ENCODE results near the gene PRKAR2A. TPM values are rescaled to one million over a fixed set of nuclear protein-coding genes. Genes with fewer than 3 reads are reported as not detected.
A peak's percentile ranks its signal among the peaks of the same experiment; 100 is the strongest.

Gene PRKAR2A
- total RNA-seq, 1 experiment from 2014 or later = 85.4 TPM

DNA sequence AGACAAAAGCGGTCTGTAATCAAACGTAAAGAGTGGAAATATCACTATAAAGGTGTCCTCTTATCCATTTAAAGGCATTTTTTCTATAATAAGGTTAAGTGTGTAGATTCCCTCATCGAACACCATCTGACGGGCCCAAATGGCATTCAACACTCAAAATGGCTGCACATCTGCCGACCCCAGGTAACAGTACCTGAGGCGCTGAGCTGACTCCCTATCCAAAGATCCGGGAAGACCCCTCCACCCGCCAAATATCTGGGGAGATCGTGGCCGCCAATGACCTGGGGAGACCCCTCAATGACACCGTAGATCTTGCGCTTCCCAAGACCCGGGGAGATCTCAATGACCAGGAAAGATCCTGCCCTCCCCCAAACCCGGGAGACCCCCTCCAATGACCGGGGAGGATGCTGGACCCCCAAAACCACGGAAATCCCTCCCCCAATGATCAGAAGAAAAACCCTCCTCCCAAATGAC, 131.1 kb downstream of the PRKAR2A start:
- peak overlapping the region; percentile 99 for H3K4me3 ChIP-seq (ENCODE audit: low read depth in 2 of 2, low read length in 2 of 2)
- in situ Hi-C loops (cut with HindIII; ENCODE audit: low pct_unique_long_range_greater_than_20kb, low sequenced_read_pairs) (no loop called here), intact Hi-C loops (cut with micrococcal nuclease; ENCODE audit: unreplicated experiment) (no loop called here)
- H3K4me1 ChIP-seq (ENCODE audit: control insufficient read depth, insufficient read depth, low read length) = peaks cover 18% of the 10 kb centered on the region
- no peaks in the 10 kb centered on the region for H3K9me3 ChIP-seq (ENCODE audit: control insufficient read depth, insufficient read depth, low read depth, low read length)
- CTCF ChIA-PET = interaction anchor here (0.6 kb wide), 1 partner anchor 51 kb away, joined by 3 read pairs; no protein-coding TSS in a partner anchor
- no peak for DNase-seq (ENCODE audit: low read depth, low spot score)
- no peaks in the 10 kb centered on the region for H3K27me3 ChIP-seq (ENCODE audit: control insufficient read depth, insufficient read depth, low read length)
- BruUV-seq (replicated peaks) = no TSS peak
- 0 out of 2 replicates have a peak, but pooled peaks have one; percentile 18 for ATAC-seq
- POLR2A ChIA-PET = interaction anchor here (0.6 kb wide), 1 partner anchor 1582 kb away, joined by 6 read pairs; no protein-coding TSS in a partner anchor
- H3K36me3 ChIP-seq (ENCODE audit: control insufficient read depth, insufficient read depth, low read length) = peaks cover 13% of the 10 kb centered on the region
- no peak for TF ChIP-seq SIN3A (IDR thresholded peaks at IDR 0.05; ENCODE audit: borderline replicate concordance, insufficient read depth, low read depth, low read length)
- TF ChIP-seq TCF7L2 (IDR thresholded peaks at IDR 0.05; ENCODE audit: low read depth, low read length) = no peak
- TF ChIP-seq, protein P1, sequence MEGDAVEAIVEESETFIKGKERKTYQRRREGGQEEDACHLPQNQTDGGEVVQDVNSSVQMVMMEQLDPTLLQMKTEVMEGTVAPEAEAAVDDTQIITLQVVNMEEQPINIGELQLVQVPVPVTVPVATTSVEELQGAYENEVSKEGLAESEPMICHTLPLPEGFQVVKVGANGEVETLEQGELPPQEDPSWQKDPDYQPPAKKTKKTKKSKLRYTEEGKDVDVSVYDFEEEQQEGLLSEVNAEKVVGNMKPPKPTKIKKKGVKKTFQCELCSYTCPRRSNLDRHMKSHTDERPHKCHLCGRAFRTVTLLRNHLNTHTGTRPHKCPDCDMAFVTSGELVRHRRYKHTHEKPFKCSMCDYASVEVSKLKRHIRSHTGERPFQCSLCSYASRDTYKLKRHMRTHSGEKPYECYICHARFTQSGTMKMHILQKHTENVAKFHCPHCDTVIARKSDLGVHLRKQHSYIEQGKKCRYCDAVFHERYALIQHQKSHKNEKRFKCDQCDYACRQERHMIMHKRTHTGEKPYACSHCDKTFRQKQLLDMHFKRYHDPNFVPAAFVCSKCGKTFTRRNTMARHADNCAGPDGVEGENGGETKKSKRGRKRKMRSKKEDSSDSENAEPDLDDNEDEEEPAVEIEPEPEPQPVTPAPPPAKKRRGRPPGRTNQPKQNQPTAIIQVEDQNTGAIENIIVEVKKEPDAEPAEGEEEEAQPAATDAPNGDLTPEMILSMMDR (IDR thresholded peaks at IDR 0.05) = no peak
- no peak for TF ChIP-seq POLR2AphosphoS5 (IDR thresholded peaks at IDR 0.05; ENCODE audit: low read depth, low read length)
- peak overlapping the region; percentile 96 for H3K27ac ChIP-seq (ENCODE audit: low read length)

DNA sequence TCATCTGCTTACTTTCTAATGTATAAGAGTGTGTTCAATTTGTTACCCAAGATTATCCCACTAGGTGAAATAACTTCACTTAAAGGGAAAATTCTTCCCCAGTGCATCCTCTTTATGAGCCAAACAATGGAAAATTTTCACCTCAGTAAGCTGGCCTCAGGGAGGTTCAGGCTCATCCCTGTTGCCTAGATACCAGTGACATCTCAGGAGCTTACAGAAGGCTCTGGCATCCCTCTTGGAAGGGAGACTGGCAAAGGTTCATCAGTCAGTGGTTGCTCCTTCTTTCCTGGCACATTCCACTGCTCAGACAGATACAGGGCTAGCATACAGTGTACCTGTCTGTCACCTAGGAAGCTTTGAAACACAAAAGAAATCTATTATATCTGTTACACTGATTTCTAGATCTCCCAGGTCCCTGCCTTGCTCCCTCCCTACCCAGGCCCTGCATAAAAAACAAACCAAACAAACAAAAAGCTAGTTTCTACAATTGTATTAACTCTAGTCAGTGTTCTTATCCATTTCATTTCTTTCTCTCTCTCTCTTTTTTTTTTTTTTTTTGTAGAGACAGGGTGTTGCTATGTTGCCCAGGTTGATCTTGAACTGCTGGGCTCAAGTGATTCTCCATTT, 132.4 kb downstream of the PRKAR2A start:
- no peak for ATAC-seq

More for the DNA sequence above, 132.4 kb downstream of the PRKAR2A start:
- ChIA-PET CTCF (no interaction called here), POLR2A (interaction anchor here (0.7 kb wide), 1 partner anchor 63 kb away, joined by 11 read pairs; no protein-coding TSS in a partner anchor)
- in situ Hi-C loops (cut with HindIII; ENCODE audit: low pct_unique_long_range_greater_than_20kb, low sequenced_read_pairs) (no loop called here), intact Hi-C loops (cut with micrococcal nuclease; ENCODE audit: unreplicated experiment) (no loop called here)
- TF ChIP-seq, protein P1 (IDR thresholded peaks at IDR 0.05) = no peak
- no peak for TF ChIP-seq TCF7L2 (IDR thresholded peaks at IDR 0.05; ENCODE audit: low read depth, low read length)
- no peak for TF ChIP-seq POLR2AphosphoS5 (IDR thresholded peaks at IDR 0.05; ENCODE audit: low read depth, low read length)
- TF ChIP-seq, protein P2, sequence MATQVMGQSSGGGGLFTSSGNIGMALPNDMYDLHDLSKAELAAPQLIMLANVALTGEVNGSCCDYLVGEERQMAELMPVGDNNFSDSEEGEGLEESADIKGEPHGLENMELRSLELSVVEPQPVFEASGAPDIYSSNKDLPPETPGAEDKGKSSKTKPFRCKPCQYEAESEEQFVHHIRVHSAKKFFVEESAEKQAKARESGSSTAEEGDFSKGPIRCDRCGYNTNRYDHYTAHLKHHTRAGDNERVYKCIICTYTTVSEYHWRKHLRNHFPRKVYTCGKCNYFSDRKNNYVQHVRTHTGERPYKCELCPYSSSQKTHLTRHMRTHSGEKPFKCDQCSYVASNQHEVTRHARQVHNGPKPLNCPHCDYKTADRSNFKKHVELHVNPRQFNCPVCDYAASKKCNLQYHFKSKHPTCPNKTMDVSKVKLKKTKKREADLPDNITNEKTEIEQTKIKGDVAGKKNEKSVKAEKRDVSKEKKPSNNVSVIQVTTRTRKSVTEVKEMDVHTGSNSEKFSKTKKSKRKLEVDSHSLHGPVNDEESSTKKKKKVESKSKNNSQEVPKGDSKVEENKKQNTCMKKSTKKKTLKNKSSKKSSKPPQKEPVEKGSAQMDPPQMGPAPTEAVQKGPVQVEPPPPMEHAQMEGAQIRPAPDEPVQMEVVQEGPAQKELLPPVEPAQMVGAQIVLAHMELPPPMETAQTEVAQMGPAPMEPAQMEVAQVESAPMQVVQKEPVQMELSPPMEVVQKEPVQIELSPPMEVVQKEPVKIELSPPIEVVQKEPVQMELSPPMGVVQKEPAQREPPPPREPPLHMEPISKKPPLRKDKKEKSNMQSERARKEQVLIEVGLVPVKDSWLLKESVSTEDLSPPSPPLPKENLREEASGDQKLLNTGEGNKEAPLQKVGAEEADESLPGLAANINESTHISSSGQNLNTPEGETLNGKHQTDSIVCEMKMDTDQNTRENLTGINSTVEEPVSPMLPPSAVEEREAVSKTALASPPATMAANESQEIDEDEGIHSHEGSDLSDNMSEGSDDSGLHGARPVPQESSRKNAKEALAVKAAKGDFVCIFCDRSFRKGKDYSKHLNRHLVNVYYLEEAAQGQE (IDR thresholded peaks at IDR 0.05; ENCODE audit: insufficient read depth in 1 of 2, low read depth in 2 of 2, low read length in 1 of 2) = no peak
- no peak for TF ChIP-seq SIN3A (IDR thresholded peaks at IDR 0.05; ENCODE audit: borderline replicate concordance, insufficient read depth, low read depth, low read length)
- BruUV-seq (replicated peaks) = no TSS peak
- no peak for DNase-seq (ENCODE audit: low read depth, low spot score)
- H3K27ac ChIP-seq (ENCODE audit: low read length) = peak overlapping the region; percentile 44; the same call in 1 of the 2 replicates
- H3K9me3 ChIP-seq (ENCODE audit: control insufficient read depth, insufficient read depth, low read depth, low read length) = no peaks in the 10 kb centered on the region
- peak overlapping the region; percentile 99 for H3K4me3 ChIP-seq (ENCODE audit: low read depth in 2 of 2, low read length in 2 of 2)
- peaks cover 18% of the 10 kb centered on the region for H3K4me1 ChIP-seq (ENCODE audit: control insufficient read depth, insufficient read depth, low read length)
- H3K27me3 ChIP-seq (ENCODE audit: control insufficient read depth, insufficient read depth, low read length) = no peaks in the 10 kb centered on the region
- peaks cover 17% of the 10 kb centered on the region for H3K36me3 ChIP-seq (ENCODE audit: control insufficient read depth, insufficient read depth, low read length)

All from Panc1 (cell line).